HG03432 (cell line): ENCODE measurements around the gene AMPD3.

Experiments used
- ATAC-seq: cut with Tn5 transposase; IDR thresholded peaks from one replicate; pipeline ENCODE4 v1.9.1; 2021; ENCODE audit warnings: mild to moderate bottlenecking, moderate library complexity; ENCODE audit not compliant: unreplicated experiment

The AMPD3 gene

GRCh38 chr11:10486161-10486840 is 31.2 kb downstream of the AMPD3 start:
- ATAC-seq = no peak

- ATAC-seq = no peak
Observed at GRCh38 chr11:10487002-10487647, 32.1 kb downstream of the AMPD3 start.

GRCh38 chr11:10488121-10488933 is 33.3 kb downstream of the AMPD3 start:
- peak; percentile 36 for ATAC-seq

GRCh38 chr11:10488934-10489691 is 34.0 kb downstream of the AMPD3 start:
- peak; percentile 57 for ATAC-seq

GRCh38 chr11:10490032-10490397 is 35.0 kb downstream of the AMPD3 start:
- ATAC-seq = no peak

GRCh38 chr11:10490398-10491241 is 35.6 kb downstream of the AMPD3 start:
- ATAC-seq = no peak

- no peak for ATAC-seq
Observed at GRCh38 chr11:10492084-10492483, 37.0 kb downstream of the AMPD3 start.

GRCh38 chr11:10493041-10493663 is 38.1 kb downstream of the AMPD3 start:
- ATAC-seq = no peak

GRCh38 chr11:10494636-10495463 is 39.8 kb downstream of the AMPD3 start:
- no peak for ATAC-seq

- ATAC-seq = no peak
Observed at GRCh38 chr11:10495464-10495786, 40.4 kb downstream of the AMPD3 start.

GRCh38 chr11:10496296-10496936 is 41.4 kb downstream of the AMPD3 start:
- ATAC-seq = no peak

- ATAC-seq = no peak
Observed at GRCh38 chr11:10497371-10498021, 42.4 kb downstream of the AMPD3 start.

- no peak for ATAC-seq
Observed at GRCh38 chr11:10498022-10498400, 42.9 kb downstream of the AMPD3 start.

GRCh38 chr11:10498426-10499250 is 43.6 kb downstream of the AMPD3 start:
- no peak for ATAC-seq

GRCh38 chr11:10499452-10499851 is 44.4 kb downstream of the AMPD3 start:
- ATAC-seq = no peak

GRCh38 chr11:10499874-10500601 is 45.0 kb downstream of the AMPD3 start:
- ATAC-seq = no peak
